ENCODE measurements around the gene YIF1A.
"Not testable (repeated sequence)": the region's sequence is repeated elsewhere in the genome, so short reads cannot be mapped to it uniquely, and the experiment has no call there.

Gene YIF1A

DNA sequence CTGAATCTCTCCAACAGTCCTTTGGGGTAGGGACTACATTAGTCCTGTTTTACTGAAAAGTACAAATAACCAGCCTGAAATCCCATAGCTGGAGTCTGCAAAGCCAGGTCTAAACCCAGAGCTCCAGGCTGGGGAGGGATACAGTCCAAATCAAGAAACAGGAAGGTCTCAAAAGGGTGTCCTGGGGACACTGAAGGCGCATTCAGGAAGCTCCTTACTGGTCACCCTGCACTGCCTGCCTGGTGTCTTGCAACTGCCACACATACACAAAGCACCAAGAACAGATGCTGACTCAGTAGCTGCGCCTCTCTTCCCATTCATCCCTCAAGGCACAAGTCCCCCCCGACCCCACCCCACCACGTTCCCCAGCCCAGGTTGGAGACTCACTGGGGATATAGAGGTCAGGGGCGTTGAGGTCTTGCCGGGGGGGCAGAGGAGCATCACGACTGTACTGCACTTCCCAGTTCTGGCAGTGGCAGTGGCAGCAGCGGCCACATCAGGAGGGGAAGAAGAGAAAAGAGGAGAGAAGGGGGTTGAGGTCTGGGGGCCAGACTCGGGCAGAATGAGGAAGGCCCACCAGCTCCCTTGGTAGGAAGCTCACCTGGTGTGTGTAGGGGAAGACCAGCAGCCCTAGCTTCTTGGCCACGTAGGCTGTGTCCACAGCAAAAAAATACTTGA, 1.6 kb downstream of the YIF1A start:
- no peak for DNase-seq (ENCODE audit: low read depth in 1 of 2, low spot score in 1 of 2)

DNA sequence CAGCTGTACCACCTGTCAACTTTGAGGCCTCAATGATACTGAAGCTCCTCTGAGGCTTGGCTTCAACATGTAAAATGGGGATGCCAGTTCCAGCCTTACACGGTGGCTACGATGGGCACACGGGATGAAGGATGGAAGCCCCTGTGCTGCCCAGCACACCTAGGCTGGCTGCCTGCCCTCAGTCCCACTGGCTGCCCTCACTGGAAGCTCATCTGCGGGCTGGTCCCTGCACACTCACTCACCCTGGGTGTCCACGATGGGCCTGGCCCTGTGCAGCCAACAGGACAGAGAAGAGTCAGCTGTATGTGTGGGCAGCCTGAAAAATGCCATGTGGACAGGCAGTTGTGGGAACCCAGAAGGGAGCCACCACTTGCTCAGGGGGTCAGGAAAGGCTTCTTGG, 2.2 kb downstream of the YIF1A start:
- no peak for DNase-seq (ENCODE audit: low read depth in 1 of 2, low spot score in 1 of 2)

DNA sequence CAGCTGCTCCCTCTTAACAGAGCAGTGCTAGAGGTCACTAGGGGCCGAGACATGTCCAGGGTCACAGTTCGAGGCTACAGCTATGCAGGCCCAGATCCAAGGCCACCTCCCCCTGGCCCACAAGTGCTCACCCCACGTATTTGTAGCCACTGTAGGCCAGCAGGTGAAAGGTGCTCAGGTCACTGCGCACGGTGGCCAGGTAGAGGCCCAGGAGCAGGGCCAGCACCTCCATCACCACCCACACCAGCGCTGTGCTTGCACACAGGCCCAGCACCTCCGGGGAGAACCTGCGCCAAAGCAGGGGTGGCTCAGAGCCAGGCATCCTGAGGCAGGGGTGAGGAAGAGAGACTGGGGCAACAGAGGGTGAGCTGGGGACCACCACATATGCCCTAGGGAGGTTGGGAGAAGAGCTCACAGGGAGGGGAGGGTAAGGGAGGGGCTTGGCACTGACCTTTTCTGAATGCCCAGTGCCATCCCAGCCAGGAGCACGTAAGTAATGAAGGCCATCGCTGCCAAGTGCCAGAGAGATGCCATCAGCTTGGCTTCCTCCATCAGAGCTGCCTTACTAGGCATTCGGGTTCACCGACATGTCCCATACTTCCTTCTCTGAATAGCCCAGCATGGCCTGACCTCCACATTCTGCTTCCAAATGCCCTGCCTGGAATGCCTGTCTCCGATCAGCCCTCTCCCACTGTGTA, 3.5 kb downstream of the YIF1A start:
- no peak for DNase-seq (ENCODE audit: low read depth in 1 of 2, low spot score in 1 of 2)

DNA sequence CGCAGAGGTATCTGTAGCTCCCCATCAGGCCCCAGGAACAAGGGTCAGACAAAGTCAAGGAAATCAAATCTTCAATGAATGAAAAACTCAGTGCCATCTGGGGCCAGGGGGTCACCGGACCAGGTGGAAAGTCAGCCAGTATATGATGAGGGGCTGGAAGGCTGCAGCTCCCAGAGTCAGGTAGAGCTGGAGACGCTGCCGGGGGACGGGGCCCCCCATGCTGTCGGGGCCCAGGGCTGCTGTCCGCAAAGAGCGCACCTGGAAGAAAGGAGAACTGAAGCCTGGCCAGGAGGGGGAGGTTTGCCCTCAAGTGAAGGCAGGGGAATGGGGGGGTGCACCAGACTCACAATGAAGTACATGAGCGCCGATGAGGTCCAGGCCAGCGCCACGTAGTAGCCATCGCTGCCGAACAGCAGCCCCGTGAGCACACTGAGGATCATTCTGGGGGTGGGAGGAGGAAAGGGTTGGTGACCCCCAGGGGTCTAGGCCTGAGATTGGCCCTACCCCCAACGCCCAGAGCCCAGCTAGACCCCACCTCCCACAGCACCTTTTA, 4.3 kb downstream of the YIF1A start:
- DNase-seq (ENCODE audit: low read depth in 1 of 2, low spot score in 1 of 2) = no peak

DNA sequence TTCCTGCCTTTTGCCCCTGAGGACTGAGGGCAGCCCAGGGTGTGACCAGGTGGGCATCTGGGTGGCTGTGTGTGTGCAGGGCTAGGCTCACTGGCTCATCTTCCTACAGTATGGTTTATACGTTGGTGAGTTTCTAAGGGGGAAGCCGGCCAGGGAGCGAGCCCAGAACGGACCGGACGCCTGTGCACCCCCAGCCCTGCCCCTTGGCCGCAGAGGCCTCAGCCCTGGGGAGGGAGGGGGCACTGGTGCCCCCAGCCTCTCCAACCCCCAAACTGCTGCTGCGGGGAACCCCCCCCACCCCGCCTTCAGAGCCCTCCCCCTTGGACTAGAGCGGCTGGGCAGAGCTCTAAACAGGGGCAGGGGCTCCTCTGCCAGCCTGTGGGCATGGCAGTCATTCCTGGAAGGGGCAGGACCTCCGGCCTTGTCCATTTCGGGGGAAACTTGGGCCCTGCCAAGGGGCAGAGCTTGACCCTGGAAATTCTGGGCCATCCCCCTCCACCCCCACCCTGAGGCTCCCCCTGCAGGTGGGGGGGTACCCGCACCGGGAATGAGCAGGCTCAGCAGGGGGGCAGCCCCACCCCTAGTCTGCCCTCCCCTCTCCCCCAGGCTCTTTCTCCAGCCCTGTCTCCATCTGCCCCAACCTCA, 5.4 kb downstream of the YIF1A start:
- no peak for DNase-seq (ENCODE audit: low read depth in 1 of 2, low spot score in 1 of 2)

DNA sequence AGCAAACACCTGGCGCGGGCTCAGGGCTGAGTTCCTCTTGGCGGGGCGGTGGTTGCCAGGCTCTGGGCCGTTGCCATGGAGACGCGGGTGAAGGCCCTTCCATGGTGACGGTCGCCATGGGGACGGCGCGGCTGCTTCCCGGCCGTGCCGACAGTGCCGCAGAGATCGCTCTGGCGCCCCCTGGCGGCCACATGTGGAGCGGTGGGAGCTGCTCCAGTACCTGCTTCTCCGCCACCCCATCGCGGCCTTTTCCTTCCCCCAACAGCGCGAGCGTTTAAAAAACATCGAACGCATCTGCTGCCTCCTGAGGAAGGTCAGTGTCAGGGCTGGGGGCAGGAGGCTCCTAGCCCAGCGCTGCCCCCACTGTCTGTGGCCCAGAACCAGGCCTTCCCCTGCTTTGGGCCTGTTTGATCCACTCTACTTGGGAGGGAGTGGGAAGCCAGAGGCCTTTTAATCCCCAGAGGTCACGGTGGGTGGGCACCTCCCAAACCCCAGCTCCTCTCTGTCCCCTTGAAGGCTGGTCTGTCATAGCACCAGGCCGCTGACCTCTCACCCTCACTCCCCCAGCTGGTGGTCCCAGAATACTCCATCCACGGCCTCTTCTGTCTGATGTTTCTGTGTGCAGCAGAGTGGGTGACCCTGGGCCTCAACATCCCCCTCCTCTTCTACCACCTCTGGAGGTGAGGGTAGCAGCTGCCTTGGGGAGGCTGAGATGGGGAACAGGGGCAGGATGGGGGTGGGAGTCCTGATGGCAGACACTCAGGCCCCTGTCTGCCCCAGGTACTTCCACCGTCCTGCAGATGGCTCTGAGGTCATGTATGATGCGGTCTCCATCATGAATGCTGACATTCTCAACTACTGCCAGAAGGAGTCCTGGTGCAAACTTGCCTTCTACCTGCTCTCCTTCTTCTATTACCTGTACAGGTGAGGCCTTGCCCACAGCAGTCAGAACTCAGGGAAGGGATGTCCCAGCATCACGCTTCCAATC, 6.2 kb downstream of the YIF1A start:
- DNase-seq (ENCODE audit: low read depth in 1 of 2, low spot score in 1 of 2) = peak; percentile 97

DNA sequence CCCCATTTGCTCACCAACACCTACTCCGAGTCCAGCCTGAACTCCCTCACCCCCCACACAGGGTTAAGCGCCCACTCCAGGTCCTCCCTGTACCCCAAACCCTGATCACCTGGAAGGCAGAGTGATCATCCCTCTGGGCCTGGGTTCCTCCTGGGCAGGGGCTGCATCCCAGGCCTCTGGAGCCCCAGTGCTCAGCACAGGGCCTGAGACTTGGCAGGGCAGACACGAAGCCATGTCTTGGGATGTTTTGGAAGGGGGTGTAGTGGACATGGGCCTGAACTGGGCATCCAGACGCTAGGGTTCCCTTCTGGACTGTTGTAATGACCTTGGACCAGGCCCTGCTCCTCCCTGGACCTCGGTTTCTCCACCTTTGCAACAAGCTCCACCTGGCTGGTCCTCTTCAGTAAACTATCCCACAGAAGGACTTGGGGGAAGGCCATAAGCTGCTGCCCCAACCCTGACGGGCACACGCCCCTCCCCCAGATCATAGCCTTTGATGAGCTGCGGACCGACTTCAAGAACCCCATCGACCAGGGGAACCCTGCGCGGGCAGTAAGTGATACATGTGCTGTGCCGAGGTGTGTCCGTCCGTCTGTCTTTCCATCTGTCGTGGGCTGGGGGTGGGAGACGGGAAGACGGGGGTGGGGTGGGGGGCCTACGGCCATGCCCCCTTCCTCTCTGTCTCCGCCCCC, 7.0 kb downstream of the YIF1A start:
- no peak for DNase-seq (ENCODE audit: low read depth in 1 of 2, low spot score in 1 of 2)

DNA sequence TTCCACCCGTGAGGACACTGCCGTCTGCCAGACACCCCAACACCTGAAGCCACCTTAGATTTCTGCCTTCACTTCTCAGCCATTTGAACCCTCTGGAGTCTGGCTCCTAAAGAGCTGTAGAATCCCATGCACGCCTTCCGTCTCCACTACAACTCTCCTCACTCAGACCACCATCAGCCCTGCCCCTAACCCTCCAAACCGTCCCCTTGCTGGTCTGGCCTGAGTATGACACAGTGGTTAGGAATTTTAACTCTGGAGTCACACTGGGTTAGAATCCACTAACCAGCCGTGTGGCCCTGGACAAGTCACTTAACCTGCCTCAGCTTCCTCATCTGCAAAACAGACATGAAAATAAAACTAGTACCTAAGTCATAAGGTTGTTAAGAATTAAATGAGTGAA, 7.9 kb downstream of the YIF1A start:
- no peak for DNase-seq (ENCODE audit: low read depth in 1 of 2, low spot score in 1 of 2)

DNA sequence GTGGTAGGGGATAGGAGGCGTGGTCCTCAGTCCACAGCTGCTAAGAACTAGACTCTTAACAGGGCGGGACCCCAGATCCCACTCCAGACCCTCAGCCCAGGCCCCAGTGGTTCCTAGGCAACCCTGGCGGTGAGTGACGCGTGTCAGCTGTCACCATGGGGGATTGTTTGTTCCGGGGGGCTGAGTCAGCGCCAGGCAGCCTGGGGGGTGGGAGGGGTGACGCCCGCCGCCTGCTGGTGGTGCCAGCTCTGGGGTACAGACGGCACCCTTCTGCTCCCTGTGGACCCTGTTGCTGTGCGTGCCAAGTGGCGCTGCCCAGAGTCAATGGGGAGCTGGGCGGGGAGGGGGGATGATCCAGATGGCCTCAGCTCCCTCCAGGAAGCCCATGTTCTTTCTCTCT, 8.5 kb downstream of the YIF1A start:
- no peak for DNase-seq (ENCODE audit: low read depth in 1 of 2, low spot score in 1 of 2)

DNA sequence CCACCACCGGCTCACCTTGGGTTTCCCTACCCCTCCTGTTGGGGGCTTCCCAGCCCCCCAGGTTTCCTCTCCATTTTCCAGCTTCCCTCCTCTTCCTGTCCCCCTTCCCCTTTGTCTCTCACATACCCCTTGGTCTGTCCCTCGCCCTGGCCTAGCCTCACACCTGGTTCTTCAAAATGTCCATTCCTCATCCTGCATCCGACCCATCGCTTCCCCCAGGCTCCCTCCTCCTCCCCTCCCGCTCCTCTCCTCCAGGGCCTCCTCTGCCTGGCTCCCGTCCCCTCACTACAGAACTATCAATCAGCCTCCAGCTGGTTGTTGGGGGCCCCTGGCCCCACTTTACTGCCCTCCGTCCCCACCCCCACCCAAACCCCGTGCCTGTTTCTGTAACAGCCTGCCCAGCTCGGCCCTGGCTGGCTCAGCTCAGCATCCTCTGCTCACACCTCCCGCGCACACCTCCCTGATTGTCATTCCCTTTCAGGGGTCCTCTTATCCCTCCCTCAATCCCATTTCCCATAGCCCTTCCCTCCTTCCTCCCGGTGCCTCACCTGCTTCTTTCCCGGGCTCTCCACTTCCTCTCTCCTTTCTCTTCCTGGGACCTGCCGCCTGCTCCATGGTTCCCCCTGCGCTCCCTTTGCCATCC, 9.7 kb downstream of the YIF1A start:
- no peak for DNase-seq (ENCODE audit: low read depth in 1 of 2, low spot score in 1 of 2)

DNA sequence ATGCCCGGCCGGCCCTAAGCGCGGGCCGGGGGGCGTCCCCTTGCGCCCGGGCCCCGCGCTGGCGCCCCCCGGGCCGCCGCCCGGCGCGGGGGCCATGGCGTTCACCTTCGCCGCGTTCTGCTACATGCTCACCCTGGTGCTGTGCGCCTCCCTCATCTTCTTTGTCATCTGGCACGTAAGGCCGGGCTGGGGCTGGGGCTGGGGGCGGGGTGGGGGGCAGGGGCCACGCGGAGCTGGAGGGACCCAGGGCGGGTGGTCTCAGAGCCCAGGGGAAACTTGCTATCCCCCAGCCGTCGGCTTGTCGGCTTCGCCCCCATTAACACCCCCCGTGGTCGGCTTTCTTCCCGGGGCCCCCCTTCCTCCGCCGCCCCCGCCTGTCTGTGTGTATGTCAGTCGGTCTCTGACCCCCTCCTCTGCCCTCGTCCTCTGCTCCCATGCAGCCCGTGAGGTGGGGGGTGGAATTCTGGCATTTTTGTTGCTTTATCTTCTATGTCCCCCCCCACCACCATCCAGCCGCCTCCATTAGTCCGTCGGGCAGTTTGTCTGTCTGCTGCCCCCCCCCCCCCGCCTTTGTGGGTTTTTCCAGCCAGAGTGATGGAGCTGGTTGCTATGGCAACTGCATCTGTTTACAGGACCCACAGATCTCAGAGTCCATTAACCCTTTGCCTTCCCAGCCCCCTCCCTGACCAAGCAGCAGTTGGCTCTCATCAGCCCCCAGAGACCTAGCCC, 10.4 kb downstream of the YIF1A start:
- no peak for DNase-seq (ENCODE audit: low read depth in 1 of 2, low spot score in 1 of 2)

DNA sequence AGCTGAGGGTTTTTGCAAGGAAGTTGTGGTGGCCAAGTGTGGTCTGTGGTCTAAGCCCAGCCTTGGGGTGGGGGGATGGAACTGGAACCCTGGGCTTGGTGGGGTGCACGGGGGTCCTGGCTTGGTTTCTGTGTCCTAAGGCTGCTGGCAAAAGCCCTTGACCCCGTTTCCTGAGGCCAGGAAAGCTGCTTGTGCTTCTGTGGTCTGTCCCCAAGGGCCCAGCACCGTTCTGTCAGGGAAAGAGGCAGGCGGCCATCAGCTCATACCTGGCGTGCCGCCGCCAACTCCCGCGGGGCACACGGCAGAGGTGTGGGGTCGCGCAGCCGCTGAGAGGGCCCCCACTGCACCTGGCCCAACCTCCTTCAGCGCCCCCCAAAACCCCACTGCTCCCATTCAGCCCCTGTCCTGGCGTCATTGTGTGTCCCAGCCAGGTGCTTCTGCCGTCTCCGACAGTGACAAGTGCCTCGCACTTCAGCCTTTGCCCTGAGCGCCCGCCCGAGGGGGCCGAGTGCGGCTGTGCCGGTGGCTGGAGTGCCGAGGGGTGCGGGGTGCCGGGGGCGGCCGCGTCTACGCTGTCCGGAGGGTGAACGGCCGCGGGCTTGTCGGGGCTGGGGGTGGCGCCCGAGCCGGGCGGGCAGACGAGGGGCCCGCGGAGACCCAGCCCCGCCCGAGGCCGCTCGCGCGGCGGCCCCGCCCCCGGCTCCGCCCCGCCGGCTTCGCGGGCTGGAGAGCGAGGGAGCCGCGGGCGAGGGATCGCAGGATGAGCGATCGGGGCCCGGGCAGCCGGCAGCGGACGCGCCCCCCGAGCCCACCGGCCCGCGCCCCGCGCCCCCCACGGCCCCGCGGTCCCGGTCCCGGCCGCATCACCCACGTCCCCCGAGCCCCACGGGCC, 11.2 kb downstream of the YIF1A start, which contains the start of gene CNIH2:
TSS of gene CNIH2 (plus strand) at position 705 of the 892 bp plus-strand sequence. CDS start 282 bp downstream, outside the sequence.
- no peak for DNase-seq (ENCODE audit: low read depth in 1 of 2, low spot score in 1 of 2)

DNA sequence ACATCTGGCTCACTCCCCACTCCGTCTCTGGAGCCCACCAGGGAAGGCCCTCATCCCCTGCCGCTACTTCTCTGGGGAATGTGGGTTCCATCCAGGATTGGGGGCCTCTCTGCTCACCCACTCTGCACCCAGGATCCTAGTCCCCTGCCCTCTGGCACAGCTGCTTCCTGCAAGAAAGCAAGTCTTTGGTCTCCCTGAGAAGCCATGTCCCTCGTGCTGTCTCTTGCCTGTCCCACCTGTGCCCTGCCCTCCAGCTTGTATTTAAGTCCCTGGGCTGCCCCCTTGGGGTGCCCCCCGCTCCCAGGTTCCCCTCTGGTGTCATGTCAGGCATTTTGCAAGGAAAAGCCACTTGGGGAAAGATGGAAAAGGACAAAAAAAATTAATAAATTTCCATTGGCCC, 11.9 kb downstream of the YIF1A start:
- DNase-seq (ENCODE audit: low read depth in 1 of 2, low spot score in 1 of 2) = not testable (repeated sequence)

DNA sequence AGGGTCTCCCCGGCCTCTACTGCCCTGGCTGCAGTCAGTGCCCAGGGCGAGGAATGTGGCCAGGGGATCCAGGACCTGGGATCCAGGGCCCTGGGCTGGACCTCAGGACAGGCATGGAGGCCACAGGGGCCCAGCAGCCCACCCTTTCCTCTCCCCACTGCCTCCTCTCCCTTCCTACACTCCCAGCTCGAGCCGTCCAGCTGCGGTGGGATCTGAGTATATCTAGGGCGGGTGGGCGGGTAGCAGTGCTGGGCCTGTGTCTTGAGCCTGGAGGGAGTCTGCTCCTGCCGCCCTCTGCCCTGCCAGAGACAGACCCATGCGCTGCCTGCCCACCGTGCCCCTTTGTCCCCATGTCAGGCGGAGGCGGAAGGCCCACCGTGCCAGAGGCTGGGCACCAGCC, 12.3 kb downstream of the YIF1A start:
- DNase-seq (ENCODE audit: low read depth in 1 of 2, low spot score in 1 of 2) = not testable (repeated sequence)

DNA sequence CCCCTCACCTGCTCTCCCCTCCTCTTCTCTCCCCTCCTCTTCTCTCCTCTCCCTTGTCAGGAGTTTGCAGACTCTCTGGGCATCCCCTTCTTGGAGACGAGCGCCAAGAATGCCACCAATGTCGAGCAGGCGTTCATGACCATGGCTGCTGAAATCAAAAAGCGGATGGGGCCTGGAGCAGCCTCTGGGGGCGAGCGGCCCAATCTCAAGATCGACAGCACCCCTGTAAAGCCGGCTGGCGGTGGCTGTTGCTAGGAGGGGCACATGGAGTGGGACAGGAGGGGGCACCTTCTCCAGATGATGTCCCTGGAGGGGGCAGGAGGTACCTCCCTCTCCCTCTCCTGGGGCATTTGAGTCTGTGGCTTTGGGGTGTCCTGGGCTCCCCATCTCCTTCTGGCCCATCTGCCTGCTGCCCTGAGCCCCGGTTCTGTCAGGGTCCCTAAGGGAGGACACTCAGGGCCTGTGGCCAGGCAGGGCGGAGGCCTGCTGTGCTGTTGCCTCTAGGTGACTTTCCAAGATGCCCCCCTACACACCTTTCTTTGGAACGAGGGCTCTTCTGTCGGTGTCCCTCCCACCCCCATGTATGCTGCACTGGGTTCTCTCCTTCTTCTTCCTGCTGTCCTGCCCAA, 12.8 kb downstream of the YIF1A start:
- DNase-seq (ENCODE audit: low read depth in 1 of 2, low spot score in 1 of 2) = no peak

DNA sequence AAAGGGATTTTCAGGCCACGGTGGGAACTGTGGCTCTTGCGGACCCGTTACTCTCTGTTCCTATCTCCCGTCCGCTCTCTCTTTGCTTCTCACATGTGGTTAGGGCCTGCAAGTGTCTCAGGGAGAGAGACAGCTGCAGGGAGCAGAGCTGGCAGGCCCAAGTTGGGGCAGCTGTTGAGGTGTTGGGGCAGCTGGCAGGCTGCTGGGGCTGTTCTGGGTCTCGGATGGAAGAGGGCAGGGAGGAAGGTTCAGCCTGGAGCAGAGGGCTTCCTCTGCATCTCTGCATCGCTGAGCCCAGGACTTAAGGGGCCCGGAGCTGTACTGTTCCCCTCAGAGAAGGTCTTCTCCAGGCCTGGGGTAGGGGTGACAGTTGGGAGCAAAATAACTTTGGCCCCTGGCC, 13.5 kb downstream of the YIF1A start:
- no peak for DNase-seq (ENCODE audit: low read depth in 1 of 2, low spot score in 1 of 2)

DNA sequence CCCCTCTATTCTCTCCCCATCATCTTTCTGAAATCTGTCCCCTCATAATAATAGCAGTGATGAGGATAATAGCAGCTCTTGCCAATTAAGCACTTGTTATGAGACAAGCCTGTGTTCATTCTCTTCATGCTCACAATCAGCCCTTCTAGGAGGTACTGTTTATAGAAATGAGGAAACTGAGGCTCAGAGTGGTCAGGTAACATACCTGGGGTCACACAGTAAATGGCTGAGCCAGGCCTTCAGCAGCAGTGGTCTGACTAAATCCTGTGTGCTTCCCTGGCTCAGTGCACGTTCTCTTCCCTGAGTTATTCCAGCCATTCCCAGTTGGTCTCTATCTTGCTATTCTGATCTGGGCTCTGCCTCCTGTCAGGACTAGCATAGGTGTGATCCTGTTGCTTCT, 14.7 kb downstream of the YIF1A start:
- DNase-seq (ENCODE audit: low read depth in 1 of 2, low spot score in 1 of 2) = no peak

DNA sequence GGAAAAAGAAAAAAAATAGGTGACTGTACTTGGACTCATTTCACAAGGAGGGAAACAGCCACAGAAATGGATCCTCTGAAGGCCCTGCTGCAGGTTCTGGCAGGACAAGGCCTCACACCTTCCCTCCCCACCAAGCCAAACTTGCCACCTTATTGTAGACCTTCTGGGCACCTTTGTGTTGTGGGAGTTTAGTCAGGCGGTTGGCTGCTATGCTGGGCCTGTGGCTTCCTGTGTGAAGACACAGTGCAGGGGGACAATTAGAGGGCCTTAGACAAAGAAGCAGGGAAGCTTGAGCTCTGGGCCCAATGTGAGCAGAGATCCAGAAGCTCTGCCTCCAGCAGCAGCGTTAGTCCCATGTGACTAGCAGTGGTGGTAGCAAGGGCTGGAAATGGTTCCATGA, 16.3 kb downstream of the YIF1A start:
- DNase-seq (ENCODE audit: low read depth in 1 of 2, low spot score in 1 of 2) = no peak
